ENCODE measurements around the gene UGT2A2.
"Not testable (repeated sequence)": the region's sequence is repeated elsewhere in the genome, so short reads cannot be mapped to it uniquely, and the experiment has no call there.

The UGT2A2 gene

GRCh38 chr4:69639542-69639941 lies at the start of gene UGT2A2:
TSS of gene UGT2A2 (minus strand) at chr4:69639642. CDS start at chr4:69639640, 2 bp downstream.
- no peak for DNase-seq

- DNase-seq: no peak
Measured at GRCh38 chr4:69684804-69685203, 45.4 kb upstream of the UGT2A2 start.

GRCh38 chr4:69668680-69669079 lies 29.2 kb upstream of the UGT2A2 start:
- no peak for DNase-seq

GRCh38 chr4:69664009-69664408 lies 24.6 kb upstream of the UGT2A2 start:
- DNase-seq: not testable (repeated sequence)

GRCh38 chr4:69661130-69661803 lies 21.8 kb upstream of the UGT2A2 start:
- DNase-seq: not testable (repeated sequence)

GRCh38 chr4:69658133-69658532 lies 18.7 kb upstream of the UGT2A2 start:
- DNase-seq: no peak

GRCh38 chr4:69656653-69657158 lies 17.3 kb upstream of the UGT2A2 start:
- DNase-seq: no peak

- no peak for DNase-seq
Measured at GRCh38 chr4:69653147-69653546, 13.7 kb upstream of the UGT2A2 start, which contains the start of gene UGT2A1. TSS of gene UGT2A1 (minus strand) at chr4:69653247. CDS start at chr4:69647644, 5,603 bp downstream.

- DNase-seq: no peak
Measured at GRCh38 chr4:69650872-69651271, 11.4 kb upstream of the UGT2A2 start.

- no peak for DNase-seq
Measured at GRCh38 chr4:69649629-69650028, 10.2 kb upstream of the UGT2A2 start.

GRCh38 chr4:69649207-69649606 lies 9.8 kb upstream of the UGT2A2 start:
- no peak for DNase-seq

- DNase-seq: no peak
Measured at GRCh38 chr4:69642961-69643360, 3.5 kb upstream of the UGT2A2 start.

GRCh38 chr4:69640289-69640688 lies 847 bp upstream of the UGT2A2 start:
- no peak for DNase-seq

GRCh38 chr4:69617083-69617694 lies 22.3 kb downstream of the UGT2A2 start:
- no peak for DNase-seq

GRCh38 chr4:69610484-69610883 lies 29.0 kb downstream of the UGT2A2 start:
- DNase-seq: no peak

GRCh38 chr4:69601065-69601464 lies 38.4 kb downstream of the UGT2A2 start:
- no peak for DNase-seq

- DNase-seq: no peak
Measured at GRCh38 chr4:69600013-69600412, 39.4 kb downstream of the UGT2A2 start.

GRCh38 chr4:69594382-69594781 lies 45.1 kb downstream of the UGT2A2 start:
- DNase-seq: no peak

- no peak for DNase-seq
Measured at GRCh38 chr4:69591364-69591763, 48.1 kb downstream of the UGT2A2 start.

- DNase-seq: no peak
Measured at GRCh38 chr4:69589884-69590283, 49.6 kb downstream of the UGT2A2 start.

GRCh38 chr4:69584135-69584534 lies 55.3 kb downstream of the UGT2A2 start:
- no peak for DNase-seq

GRCh38 chr4:69583543-69583942 lies 55.9 kb downstream of the UGT2A2 start:
- DNase-seq: no peak

- no peak for DNase-seq
Measured at GRCh38 chr4:69577245-69577644, 62.2 kb downstream of the UGT2A2 start.

GRCh38 chr4:69576251-69576877 lies 63.1 kb downstream of the UGT2A2 start:
- DNase-seq: no peak
